HEK293T (cell line): ENCODE data around the gene NEK10.

ENCODE experiments used
- CTCF ChIA-PET: fragments of 350-600 bp; formaldehyde crosslinking; extraction: SDS; loops from one replicate; lab custom pipeline; 2021; ENCODE audit warnings: antibody characterized with exemption, inconsistent platforms; lab: Yijun Ruan, JAX
- POLR2A ChIA-PET: fragments of 350-600 bp; formaldehyde crosslinking; extraction: SDS; loops from one replicate; lab custom pipeline; 2020; ENCODE audit warnings: antibody characterized with exemption, inconsistent platforms; lab: Yijun Ruan, JAX
- DNase-seq: peaks from one replicate; pipeline ENCODE4 v3.0.0; 2012; ENCODE audit warnings: mixed read lengths; ENCODE audit errors: extremely low spot score
- ARNT ChIP-seq: fragments of 450-650 bp; IDR thresholded peaks from 2 replicates; pipeline ENCODE4 v1.6.1; 2017; ENCODE audit warnings: mild to moderate bottlenecking
- BHLHE40 ChIP-seq: fragments of 450-650 bp; IDR thresholded peaks from 2 replicates; pipeline ENCODE4 v1.6.1; 2016; ENCODE audit warnings: mild to moderate bottlenecking, moderate library complexity, borderline replicate concordance
- CTBP1 ChIP-seq: fragments of 450-650 bp; IDR thresholded peaks from 2 replicates; pipeline ENCODE4 v1.6.1; 2016; ENCODE audit warnings: borderline replicate concordance
- ELF4 ChIP-seq: fragments of 450-650 bp; IDR thresholded peaks from 2 replicates; pipeline ENCODE4 v1.6.1; 2017; ENCODE audit warnings: antibody characterized with exemption
- FOXA1 ChIP-seq: fragments of 450-650 bp; IDR thresholded peaks from 2 replicates; pipeline ENCODE4 v1.6.1; 2016; ENCODE audit warnings: mild to moderate bottlenecking
- FOXK2 ChIP-seq: fragments of 450-650 bp; IDR thresholded peaks from 2 replicates; pipeline ENCODE4 v1.6.1; 2016; ENCODE audit warnings: mild to moderate bottlenecking
- FOXM1 ChIP-seq: fragments of 450-650 bp; IDR thresholded peaks from 2 replicates; pipeline ENCODE4 v1.6.1; 2017; ENCODE audit warnings: mild to moderate bottlenecking, borderline replicate concordance
- HDGF ChIP-seq: fragments of 450-650 bp; IDR thresholded peaks from 2 replicates; pipeline ENCODE4 v1.6.1; 2017; ENCODE audit warnings: antibody characterized with exemption, borderline replicate concordance
- L3MBTL2 ChIP-seq: fragments of 450-650 bp; conservative IDR thresholded peaks from 2 replicates; pipeline ENCODE4 v1.6.1; 2016; ENCODE audit warnings: mild to moderate bottlenecking
- LEF1 ChIP-seq: fragments of 450-650 bp; IDR thresholded peaks from 2 replicates; pipeline ENCODE4 v1.6.1; 2017; ENCODE audit warnings: mild to moderate bottlenecking, borderline replicate concordance
- NFRKB ChIP-seq: fragments of 450-650 bp; IDR thresholded peaks from 2 replicates; pipeline ENCODE4 v1.6.1; 2016; ENCODE audit warnings: mild to moderate bottlenecking, moderate library complexity
- SP1 ChIP-seq: fragments of 450-650 bp; IDR thresholded peaks from 2 replicates; pipeline ENCODE4 v1.6.1; 2017
- SUZ12 ChIP-seq: fragments of 450-650 bp; IDR thresholded peaks from 2 replicates; pipeline ENCODE4 v1.6.1; 2016; ENCODE audit warnings: mild to moderate bottlenecking
- TARDBP ChIP-seq: fragments of 450-650 bp; IDR thresholded peaks from 2 replicates; pipeline ENCODE4 v1.6.1; 2016
- ZNF384 ChIP-seq: fragments of 450-650 bp; IDR thresholded peaks from 2 replicates; pipeline ENCODE4 v1.6.1; 2016
- TF ChIP-seq, protein P1 (sequence below): fragments of 450-650 bp; IDR thresholded peaks from 2 replicates; pipeline ENCODE4 v1.6.1; 2016

NEK10 gene

DNA sequence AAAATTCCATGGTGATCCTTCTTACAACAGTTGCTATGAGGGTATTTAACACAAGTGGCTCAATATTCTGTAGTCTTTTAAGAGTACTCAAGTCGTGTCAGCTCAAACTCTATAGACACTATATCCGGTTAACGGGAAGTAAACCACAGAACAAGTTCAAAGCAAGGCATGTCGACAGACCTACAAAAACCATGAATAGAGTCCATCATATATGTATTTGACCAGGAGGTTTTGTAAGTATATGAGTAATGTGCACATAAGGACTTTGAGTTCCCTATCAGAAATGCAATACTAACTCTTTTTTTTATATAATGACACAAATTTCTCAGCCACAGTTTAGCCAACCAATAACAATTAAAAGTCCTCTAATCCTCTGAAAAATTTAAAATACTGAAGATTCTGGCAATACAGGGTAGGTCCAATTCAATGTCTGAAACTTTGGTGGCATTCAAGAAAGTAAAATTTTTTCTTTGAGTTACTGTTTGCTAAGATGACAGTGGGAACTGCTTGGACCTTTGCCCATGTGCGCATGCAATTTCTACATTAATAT, 93.7 kb downstream of the NEK10 start:
- DNase-seq: no peak
- TF ChIP-seq LEF1 (no peak), CTBP1 (no peak), ARNT (no peak), TARDBP (no peak), SP1 (no peak)
- ChIA-PET CTCF (no interaction called here), POLR2A (no interaction called here)

DNA sequence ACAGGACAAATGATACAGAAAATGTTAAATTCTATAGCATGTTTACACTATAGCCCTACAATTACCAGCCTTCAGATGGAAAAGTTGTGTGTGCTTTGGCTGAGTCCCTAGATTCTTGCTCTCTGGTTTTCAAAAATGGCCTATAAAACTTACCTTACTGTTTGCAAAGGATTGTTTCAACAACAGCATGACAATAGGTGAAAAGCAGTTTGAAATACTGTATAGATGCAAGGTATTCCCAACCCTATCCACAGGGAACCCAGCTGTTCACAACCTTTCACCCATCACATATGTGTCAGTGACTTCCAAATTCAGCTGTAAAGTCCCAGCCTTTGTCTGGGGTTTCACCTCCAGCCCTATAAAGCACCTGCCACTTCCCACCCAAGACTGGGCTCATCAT, 97.3 kb downstream of the NEK10 start:
- ChIA-PET CTCF (no interaction called here), POLR2A (no interaction called here)
- no peak for TF ChIP-seq SP1
- TF ChIP-seq LEF1: no peak
- no peak for TF ChIP-seq FOXA1
- no peak for TF ChIP-seq NFRKB
- TF ChIP-seq HDGF: no peak
- no peak for TF ChIP-seq FOXM1
- no peak for TF ChIP-seq ARNT
- no peak for TF ChIP-seq L3MBTL2
- TF ChIP-seq BHLHE40: no peak
- no peak for TF ChIP-seq CTBP1
- TF ChIP-seq, protein P1, sequence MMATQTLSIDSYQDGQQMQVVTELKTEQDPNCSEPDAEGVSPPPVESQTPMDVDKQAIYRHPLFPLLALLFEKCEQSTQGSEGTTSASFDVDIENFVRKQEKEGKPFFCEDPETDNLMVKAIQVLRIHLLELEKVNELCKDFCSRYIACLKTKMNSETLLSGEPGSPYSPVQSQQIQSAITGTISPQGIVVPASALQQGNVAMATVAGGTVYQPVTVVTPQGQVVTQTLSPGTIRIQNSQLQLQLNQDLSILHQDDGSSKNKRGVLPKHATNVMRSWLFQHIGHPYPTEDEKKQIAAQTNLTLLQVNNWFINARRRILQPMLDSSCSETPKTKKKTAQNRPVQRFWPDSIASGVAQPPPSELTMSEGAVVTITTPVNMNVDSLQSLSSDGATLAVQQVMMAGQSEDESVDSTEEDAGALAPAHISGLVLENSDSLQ: no peak
- DNase-seq: no peak

DNA sequence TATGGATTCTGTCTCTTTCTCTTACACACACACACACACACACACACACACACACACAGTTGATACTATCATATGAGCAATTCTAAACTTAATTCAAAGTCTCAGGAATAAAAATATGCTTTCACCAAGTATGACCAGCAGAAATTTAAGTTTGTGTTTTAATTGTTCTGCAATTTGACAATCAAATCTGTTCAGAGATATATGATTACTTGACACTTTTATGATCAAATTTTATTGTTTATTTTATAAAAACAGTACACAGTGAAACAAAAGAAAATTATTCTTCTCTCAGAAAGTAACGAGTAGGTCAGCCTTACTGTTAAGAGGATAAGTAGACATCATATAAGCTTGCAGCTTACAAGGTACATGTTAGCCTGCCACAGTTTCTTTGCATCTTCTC, 114.3 kb downstream of the NEK10 start:
- ChIA-PET POLR2A (no interaction called here), CTCF (interaction anchor here (0.7 kb wide), 1 partner anchor 58 kb away, joined by 5 read pairs; no protein-coding TSS in a partner anchor)
- TF ChIP-seq SUZ12 (no peak), HDGF (no peak), L3MBTL2 (no peak)
- no peak for DNase-seq

DNA sequence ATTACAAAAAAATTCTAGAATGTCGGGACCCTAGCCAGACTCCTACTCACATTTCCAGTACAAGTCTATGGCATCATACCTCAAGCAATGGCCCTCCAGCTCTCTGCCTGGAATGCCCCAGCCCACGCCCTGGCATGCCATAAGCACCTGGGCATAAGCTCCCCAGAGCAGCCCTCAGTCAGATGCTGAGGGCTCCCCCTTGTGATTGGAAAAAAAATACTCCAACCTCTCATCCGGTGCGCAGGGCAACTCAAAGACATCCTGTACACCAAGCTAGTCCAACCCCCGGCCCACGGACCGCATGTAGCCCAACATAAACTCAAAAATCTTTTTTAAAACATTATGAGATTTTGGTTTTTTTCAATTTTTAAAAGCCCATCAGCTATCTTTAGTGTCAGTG, 115.4 kb downstream of the NEK10 start:
- peak; percentile 51 for DNase-seq
- POLR2A ChIA-PET: no interaction called here
- CTCF ChIA-PET: interaction anchor here (0.6 to 2.1 kb wide), 11 partner anchors 16 to 1394 kb away, joined by 3 to 19 read pairs (median 3); no protein-coding TSS in a partner anchor
- no peak for TF ChIP-seq L3MBTL2
- no peak for TF ChIP-seq ELF4
- TF ChIP-seq ZNF384: no peak
- no peak for TF ChIP-seq LEF1
- no peak for TF ChIP-seq FOXM1
- TF ChIP-seq FOXK2: no peak
- no peak for TF ChIP-seq ARNT
- no peak for TF ChIP-seq TARDBP
- no peak for TF ChIP-seq SP1
- TF ChIP-seq HDGF: no peak
- TF ChIP-seq, protein P1: no peak
- no peak for TF ChIP-seq FOXA1

DNA sequence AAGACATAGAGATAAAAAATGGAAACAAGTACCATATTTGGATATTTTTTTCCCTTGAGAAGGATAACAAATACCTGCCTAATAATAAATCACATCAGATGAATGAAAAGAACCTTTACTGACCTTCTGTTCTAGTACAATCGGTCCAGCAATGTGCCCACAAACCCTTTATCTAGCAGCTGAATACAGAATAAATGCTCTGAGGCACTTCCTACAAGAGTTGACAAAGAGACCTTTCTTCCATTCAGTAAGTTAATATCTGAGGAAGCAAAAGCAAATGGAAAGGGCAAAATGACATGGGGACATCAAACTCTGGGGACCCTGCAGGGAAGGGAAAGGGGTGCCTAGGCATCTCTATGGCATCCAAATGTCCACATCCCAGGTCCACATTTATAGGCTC, 115.8 kb downstream of the NEK10 start:
- no peak for DNase-seq
- TF ChIP-seq NFRKB (no peak), HDGF (no peak), SUZ12 (no peak), FOXK2 (no peak), TARDBP (no peak), ZNF384 (no peak), FOXM1 (no peak), FOXA1 (no peak), LEF1 (no peak), L3MBTL2 (no peak), SP1 (no peak), BHLHE40 (no peak), CTBP1 (no peak), ARNT (no peak), ELF4 (no peak)
- TF ChIP-seq, protein P1: no peak
- CTCF ChIA-PET: interaction anchor here (0.6 to 2.1 kb wide), 10 partner anchors 16 to 1393 kb away, joined by 3 to 19 read pairs (median 3); no protein-coding TSS in a partner anchor
- POLR2A ChIA-PET: no interaction called here

DNA sequence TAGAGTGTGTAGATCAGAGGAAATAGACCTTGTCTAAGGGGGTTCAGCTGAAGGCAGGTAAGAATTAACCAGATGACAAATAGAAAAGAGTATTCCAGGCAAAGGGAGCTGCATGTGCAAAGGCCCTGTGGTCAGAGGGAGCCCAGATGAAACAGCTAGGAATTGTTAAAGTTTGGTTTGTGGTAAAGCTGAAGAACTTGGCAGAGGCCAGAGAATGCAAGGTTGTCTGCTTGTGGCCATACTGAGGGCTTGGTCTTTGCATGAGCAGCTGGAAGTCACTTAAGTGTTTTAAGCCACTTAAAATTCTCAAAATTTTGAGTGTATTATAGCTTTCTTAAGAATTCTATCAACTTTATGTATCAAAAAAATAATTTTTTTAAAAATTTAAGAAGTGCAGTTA, 116.5 kb downstream of the NEK10 start:
- POLR2A ChIA-PET: no interaction called here

More for the DNA sequence above, 116.5 kb downstream of the NEK10 start:
- CTCF ChIA-PET: interaction anchor here (1.2 to 2.1 kb wide), 2 partner anchors 21 to 118 kb away, joined by 3 to 19 read pairs; no protein-coding TSS in a partner anchor
- no peak for DNase-seq
- TF ChIP-seq BHLHE40 (no peak), ARNT (no peak), FOXA1 (no peak), CTBP1 (no peak), FOXK2 (no peak), L3MBTL2 (no peak), ELF4 (no peak), SUZ12 (no peak), LEF1 (no peak), HDGF (no peak), FOXM1 (no peak), NFRKB (no peak), SP1 (no peak), ZNF384 (no peak), TARDBP (no peak)
- TF ChIP-seq, protein P1: no peak
